IPS-18c (cell line): ENCODE data around the gene FANCC.
"Not testable (repeated sequence)": the region's sequence is repeated elsewhere in the genome, so short reads cannot be mapped to it uniquely, and the experiment has no call there.

Experiments
- H3K4me3 ChIP-seq: 2 replicates; pipeline ENCODE4 v1.7.0; 2013; ENCODE audit warnings: low read depth, mild to moderate bottlenecking, low read length, moderate library complexity; ENCODE audit not compliant: insufficient read depth
- H3K9me3 ChIP-seq: one replicate; pipeline ENCODE4 v1.6.1; 2013; ENCODE audit warnings: mild to moderate bottlenecking, low read length, moderate library complexity; ENCODE audit not compliant: control insufficient read depth, insufficient read depth

The FANCC gene

GRCh38 chr9:95297316-95297715 lies 20.2 kb downstream of the FANCC start:
- no peak overlapping the region for H3K4me3 ChIP-seq
- H3K9me3 ChIP-seq: peaks cover 5% of the 10 kb centered on the region

- H3K9me3 ChIP-seq: peaks cover 5% of the 10 kb centered on the region
These were observed 20.7 kb downstream of the FANCC start for GRCh38 chr9:95296761-95297160.

GRCh38 chr9:95293296-95293695 lies 24.2 kb downstream of the FANCC start:
- not testable (repeated sequence) for H3K9me3 ChIP-seq, H3K4me3 ChIP-seq

More at GRCh38 chr9:95296761-95297160, 20.7 kb downstream of the FANCC start:
- no peak overlapping the region for H3K4me3 ChIP-seq

GRCh38 chr9:95292226-95292625 lies 25.3 kb downstream of the FANCC start:
- Histone ChIP-seq H3K4me3 (no peak overlapping the region; the same call in 1 of the 2 replicates), H3K9me3 (peaks cover 5% of the 10 kb centered on the region)

GRCh38 chr9:95286151-95286550 lies 31.4 kb downstream of the FANCC start:
- Histone ChIP-seq H3K9me3 (no peaks in the 10 kb centered on the region), H3K4me3 (no peak overlapping the region)

- Histone ChIP-seq H3K4me3 (no peak overlapping the region), H3K9me3 (no peaks in the 10 kb centered on the region)
These were observed 32.2 kb downstream of the FANCC start for GRCh38 chr9:95285307-95285706.

- no peak overlapping the region for H3K4me3 ChIP-seq
- no peaks in the 10 kb centered on the region for H3K9me3 ChIP-seq
These were observed 33.1 kb downstream of the FANCC start for GRCh38 chr9:95284162-95285080.

- H3K9me3 ChIP-seq: no peaks in the 10 kb centered on the region
- H3K4me3 ChIP-seq: no peak overlapping the region
These were observed 33.8 kb downstream of the FANCC start for GRCh38 chr9:95283673-95284072.

GRCh38 chr9:95282332-95282731 lies 35.2 kb downstream of the FANCC start:
- Histone ChIP-seq H3K4me3 (no peak overlapping the region), H3K9me3 (no peaks in the 10 kb centered on the region)

GRCh38 chr9:95280745-95281144 lies 36.8 kb downstream of the FANCC start:
- no peaks in the 10 kb centered on the region for H3K9me3 ChIP-seq

GRCh38 chr9:95277509-95277908 lies 40.0 kb downstream of the FANCC start:
- H3K9me3 ChIP-seq: no peaks in the 10 kb centered on the region
- H3K4me3 ChIP-seq: no peak overlapping the region

More at GRCh38 chr9:95280745-95281144, 36.8 kb downstream of the FANCC start:
- no peak overlapping the region for H3K4me3 ChIP-seq

- H3K9me3 ChIP-seq: no peaks in the 10 kb centered on the region
- no peak overlapping the region for H3K4me3 ChIP-seq
These were observed 41.0 kb downstream of the FANCC start for GRCh38 chr9:95276395-95276954.

- not testable (repeated sequence) for H3K4me3 ChIP-seq, H3K9me3 ChIP-seq
These were observed 43.3 kb downstream of the FANCC start for GRCh38 chr9:95274160-95274559.

- Histone ChIP-seq H3K9me3 (no peaks in the 10 kb centered on the region), H3K4me3 (no peak overlapping the region)
These were observed 44.0 kb downstream of the FANCC start for GRCh38 chr9:95273369-95274022.

GRCh38 chr9:95272830-95273229 lies 44.7 kb downstream of the FANCC start:
- no peak overlapping the region for H3K4me3 ChIP-seq
- H3K9me3 ChIP-seq: no peaks in the 10 kb centered on the region

GRCh38 chr9:95270790-95271189 lies 46.7 kb downstream of the FANCC start:
- Histone ChIP-seq H3K4me3 (no peak overlapping the region), H3K9me3 (no peaks in the 10 kb centered on the region)

GRCh38 chr9:95269803-95270773 lies 47.4 kb downstream of the FANCC start:
- H3K9me3 ChIP-seq, H3K4me3 ChIP-seq: not testable (repeated sequence)
